ENCODE results near the gene GEMIN8.

Gene GEMIN8

GRCh38 chrX:14026121-14026520 is 3.6 kb downstream of the GEMIN8 start:
- Histone ChIP-seq H3K4me3 (no peak overlapping the region), H3K4me2 (no peak overlapping the region), H3K9me3 (peaks cover 11% of the 10 kb centered on the region), H4K20me1 (peaks cover 19% of the 10 kb centered on the region; the same call in 1 of the 2 replicates), H3K27ac (no peak overlapping the region), H3K4me1 (peaks cover 22% of the 10 kb centered on the region), H3K9ac (no peak overlapping the region), H3K27me3 (peaks cover 82% of the 10 kb centered on the region), H3K36me3 (no peaks in the 10 kb centered on the region)
- no peak for TF ChIP-seq Cebpa-rat (IDR thresholded peaks at IDR 0.05)

- TF ChIP-seq Cebpa-rat (IDR thresholded peaks at IDR 0.05), result no peak
- no peak overlapping the region for H3K9ac ChIP-seq
- H4K20me1 ChIP-seq, result peaks cover 11% of the 10 kb centered on the region; the same call in 1 of the 2 replicates
- H3K27me3 ChIP-seq, result peaks cover 78% of the 10 kb centered on the region
- no peak overlapping the region for H3K27ac ChIP-seq
- no peak overlapping the region for H3K4me2 ChIP-seq
- peaks cover 6% of the 10 kb centered on the region for H3K9me3 ChIP-seq
- peaks cover 4% of the 10 kb centered on the region; the same call in 1 of the 2 replicates for H3K4me1 ChIP-seq
- peaks cover 21% of the 10 kb centered on the region for H3K36me3 ChIP-seq
- no peak overlapping the region for H3K4me3 ChIP-seq
Observed at GRCh38 chrX:14022019-14022418, 7.7 kb downstream of the GEMIN8 start.

- TF ChIP-seq Cebpa-rat (IDR thresholded peaks at IDR 0.05), result no peak
- peaks cover 26% of the 10 kb centered on the region for H3K4me1 ChIP-seq
- peaks cover 84% of the 10 kb centered on the region for H3K27me3 ChIP-seq
- no peak overlapping the region for H3K9ac ChIP-seq
- H3K4me3 ChIP-seq, result no peak overlapping the region
- no peak overlapping the region for H3K4me2 ChIP-seq
- H3K36me3 ChIP-seq, result peaks cover 21% of the 10 kb centered on the region
- peaks cover 5% of the 10 kb centered on the region for H3K9me3 ChIP-seq
- H4K20me1 ChIP-seq, result peaks cover 31% of the 10 kb centered on the region; the same call in 1 of the 2 replicates
- H3K27ac ChIP-seq, result no peak overlapping the region
Observed at GRCh38 chrX:14017399-14017798, 12.3 kb downstream of the GEMIN8 start.

GRCh38 chrX:14015941-14016340 is 13.8 kb downstream of the GEMIN8 start:
- Histone ChIP-seq H3K4me2 (no peak overlapping the region), H3K4me3 (no peak overlapping the region), H3K9me3 (no peaks in the 10 kb centered on the region), H3K9ac (no peak overlapping the region), H3K27ac (no peak overlapping the region), H3K36me3 (peaks cover 21% of the 10 kb centered on the region), H3K27me3 (peaks cover 94% of the 10 kb centered on the region), H4K20me1 (peaks cover 33% of the 10 kb centered on the region; the same call in 1 of the 2 replicates), H3K4me1 (peaks cover 32% of the 10 kb centered on the region)
- TF ChIP-seq Cebpa-rat (IDR thresholded peaks at IDR 0.05), result no peak

- no peak overlapping the region for H3K4me2 ChIP-seq
- H3K4me3 ChIP-seq, result no peak overlapping the region
Observed at GRCh38 chrX:14015294-14015693, 14.4 kb downstream of the GEMIN8 start.

GRCh38 chrX:14014526-14014925 is 15.2 kb downstream of the GEMIN8 start:
- Histone ChIP-seq H3K36me3 (peaks cover 13% of the 10 kb centered on the region), H3K9me3 (no peaks in the 10 kb centered on the region), H3K4me3 (no peak overlapping the region), H3K4me1 (peaks cover 32% of the 10 kb centered on the region), H4K20me1 (peaks cover 36% of the 10 kb centered on the region; the same call in 1 of the 2 replicates), H3K9ac (no peak overlapping the region), H3K4me2 (peak overlapping the region; percentile 3; the same call in 1 of the 2 replicates), H3K27me3 (peaks cover 90% of the 10 kb centered on the region), H3K27ac (no peak overlapping the region)
- no peak for TF ChIP-seq Cebpa-rat (IDR thresholded peaks at IDR 0.05)

More at GRCh38 chrX:14015294-14015693, 14.4 kb downstream of the GEMIN8 start:
- TF ChIP-seq Cebpa-rat (IDR thresholded peaks at IDR 0.05), result no peak
- no peaks in the 10 kb centered on the region for H3K9me3 ChIP-seq
- H3K9ac ChIP-seq, result no peak overlapping the region
- H3K4me1 ChIP-seq, result peaks cover 32% of the 10 kb centered on the region
- H4K20me1 ChIP-seq, result peaks cover 33% of the 10 kb centered on the region; the same call in 1 of the 2 replicates
- H3K36me3 ChIP-seq, result peaks cover 18% of the 10 kb centered on the region
- H3K27me3 ChIP-seq, result peaks cover 93% of the 10 kb centered on the region
- H3K27ac ChIP-seq, result no peak overlapping the region

GRCh38 chrX:14013054-14013453 is 16.6 kb downstream of the GEMIN8 start:
- peaks cover 24% of the 10 kb centered on the region for H3K36me3 ChIP-seq
- peaks cover 91% of the 10 kb centered on the region for H3K27me3 ChIP-seq
- H3K27ac ChIP-seq, result no peak overlapping the region
- no peak overlapping the region for H3K9ac ChIP-seq
- peaks cover 32% of the 10 kb centered on the region for H3K4me1 ChIP-seq
- no peak for TF ChIP-seq Cebpa-rat (IDR thresholded peaks at IDR 0.05)
- no peaks in the 10 kb centered on the region for H3K9me3 ChIP-seq
- H3K4me3 ChIP-seq, result no peak overlapping the region
- peak overlapping the region; percentile 53 for H3K4me2 ChIP-seq
- H4K20me1 ChIP-seq, result peaks cover 46% of the 10 kb centered on the region; the same call in 1 of the 2 replicates

- H3K4me3 ChIP-seq, result no peak overlapping the region
- H3K9ac ChIP-seq, result no peak overlapping the region
- H3K4me1 ChIP-seq, result peaks cover 32% of the 10 kb centered on the region
- H3K9me3 ChIP-seq, result no peaks in the 10 kb centered on the region
- peaks cover 92% of the 10 kb centered on the region for H3K27me3 ChIP-seq
- H3K4me2 ChIP-seq, result no peak overlapping the region
- no peak for TF ChIP-seq Cebpa-rat (IDR thresholded peaks at IDR 0.05)
- H3K27ac ChIP-seq, result no peak overlapping the region
- peaks cover 17% of the 10 kb centered on the region for H3K36me3 ChIP-seq
- peaks cover 35% of the 10 kb centered on the region; the same call in 1 of the 2 replicates for H4K20me1 ChIP-seq
Observed at GRCh38 chrX:14010566-14010965, 19.1 kb downstream of the GEMIN8 start.

- no peak overlapping the region for H3K27ac ChIP-seq
- H3K4me3 ChIP-seq, result no peak overlapping the region
- peaks cover 10% of the 10 kb centered on the region for H3K9me3 ChIP-seq
- no peak overlapping the region for H3K4me2 ChIP-seq
- H3K27me3 ChIP-seq, result peaks cover 92% of the 10 kb centered on the region
- H3K9ac ChIP-seq, result no peak overlapping the region
- H3K36me3 ChIP-seq, result peaks cover 21% of the 10 kb centered on the region
- no peak for TF ChIP-seq Cebpa-rat (IDR thresholded peaks at IDR 0.05)
- H3K4me1 ChIP-seq, result no peaks in the 10 kb centered on the region
- peaks cover 13% of the 10 kb centered on the region; the same call in 1 of the 2 replicates for H4K20me1 ChIP-seq
Observed at GRCh38 chrX:14006540-14006939, 23.2 kb downstream of the GEMIN8 start.

- H3K9me3 ChIP-seq, result peaks cover 10% of the 10 kb centered on the region
- no peak overlapping the region for H3K27ac ChIP-seq
- no peak overlapping the region for H3K4me3 ChIP-seq
- H3K9ac ChIP-seq, result no peak overlapping the region
- no peak overlapping the region for H3K4me2 ChIP-seq
- peaks cover 13% of the 10 kb centered on the region for H3K36me3 ChIP-seq
- TF ChIP-seq Cebpa-rat (IDR thresholded peaks at IDR 0.05), result no peak
- H3K27me3 ChIP-seq, result peaks cover 97% of the 10 kb centered on the region
- H4K20me1 ChIP-seq, result peaks cover 6% of the 10 kb centered on the region; the same call in 1 of the 2 replicates
- no peaks in the 10 kb centered on the region for H3K4me1 ChIP-seq
Observed at GRCh38 chrX:14003876-14004425, 25.7 kb downstream of the GEMIN8 start.

Measured in BLaER1 (cell line).